B cell (primary cell): ENCODE data around the gene ERCC1. TPM values are rescaled to one million over a fixed set of nuclear protein-coding genes. Genes with fewer than 3 reads are reported as not detected.

ENCODE experiments used
- ATAC-seq: fragments of 200-7000 bp; cut with Tn5 transposase; one replicate; pipeline ENCODE4 v1.10.0; 2021; ENCODE audit warnings: low read depth, mild to moderate bottlenecking, moderate number of reproducible peaks, moderate library complexity
- CTCF ChIA-PET: fragments of 350-600 bp; sonication (Branson Sonifier 250); formaldehyde crosslinking; loops from one replicate; lab custom pipeline; 2021; ENCODE audit warnings: antibody characterized with exemption, inconsistent platforms; lab: Charles Lee
- POLR2A ChIA-PET: fragments of 350-600 bp; sonication (Branson Sonifier 250); formaldehyde crosslinking; loops from one replicate; lab custom pipeline; 2021; ENCODE audit warnings: antibody characterized with exemption; lab: Charles Lee
- DNase-seq: peaks from one replicate; pipeline ENCODE4 v3.0.0; 2013
- H2AFZ ChIP-seq: 2 replicates; pipeline ENCODE4 v1.6.1; 2012; ENCODE audit warnings: mild to moderate bottlenecking, low read depth, low read length; ENCODE audit not compliant: insufficient read depth, poor library complexity, severe bottlenecking
- H3K27ac ChIP-seq, 2 donors: 1 replicate in 1 of 2; 2 replicates in 1 of 2; pipeline ENCODE4 v1.5.1; 2012 to 2013; ENCODE audit warnings: low read length in 2 of 2, mild to moderate bottlenecking in 2 of 2, moderate library complexity in 1 of 2
- H3K27me3 ChIP-seq, 4 experiments: fragments of 200-600 bp in 1 of 4; sonication (generic) in 1 of 4; replicated peaks in 1 of 4; 1 replicate in 2 of 4; 2 replicates in 2 of 4; pipeline versions ENCODE4 v1.6.1 to v1.7.0; 2013 to 2016; ENCODE audit warnings: low read length in 3 of 4, mild to moderate bottlenecking in 2 of 4, mixed read lengths in 1 of 4, moderate library complexity in 1 of 4; ENCODE audit not compliant: insufficient read depth in 4 of 4, control insufficient read depth in 3 of 4; ENCODE audit errors: control extremely low read depth in 1 of 4
- H3K36me3 ChIP-seq, 2 experiments: replicated peaks in 1 of 2; 1 replicate in 1 of 2; 2 replicates in 1 of 2; pipeline versions ENCODE4 v1.6.1 to v1.7.1; 2013; ENCODE audit warnings: low read length in 1 of 2; ENCODE audit not compliant: insufficient read depth in 2 of 2, control insufficient read depth in 1 of 2; ENCODE audit errors: control extremely low read depth in 1 of 2, extremely low read depth in 1 of 2
- H3K4me1 ChIP-seq, 2 donors: fragments of 200-600 bp in 1 of 2; sonication (generic) in 1 of 2; 1 replicate in 1 of 2; 2 replicates in 1 of 2; pipeline versions ENCODE4 v1.5.1 to v1.6.1; 2013 to 2017; ENCODE audit warnings: low read length in 2 of 2; ENCODE audit not compliant: control insufficient read depth in 2 of 2, insufficient read depth in 2 of 2
- H3K4me2 ChIP-seq: replicated peaks from 2 replicates; pipeline ENCODE3; 2012; ENCODE audit warnings: mild to moderate bottlenecking, low read depth, low read length; ENCODE audit not compliant: poor library complexity, severe bottlenecking
- H3K4me3 ChIP-seq, 5 experiments: fragments of 200-600 bp in 1 of 5; sonication (generic) in 1 of 5; 1 replicate in 3 of 5; 2 replicates in 2 of 5; pipeline versions ENCODE4 v1.5.1 to v1.7.0; 2011 to 2016; ENCODE audit warnings: low read length in 4 of 5, mild to moderate bottlenecking in 4 of 5, low read depth in 2 of 5, control low read depth in 1 of 5, moderate library complexity in 1 of 5; ENCODE audit not compliant: insufficient read depth in 1 of 5; ENCODE audit errors: control extremely low read depth in 1 of 5, extremely low read depth in 1 of 5
- H3K79me2 ChIP-seq: fragments of 200-600 bp; sonication (generic); one replicate; pipeline ENCODE4 v1.6.0; 2016; ENCODE audit warnings: low read length; ENCODE audit not compliant: control insufficient read depth, insufficient read depth
- H3K9ac ChIP-seq: fragments of 200-600 bp; sonication (generic); 2 replicates; pipeline ENCODE4 v1.6.1; 2017; ENCODE audit warnings: mild to moderate bottlenecking, low read length, moderate library complexity
- H3K9me3 ChIP-seq, 3 donors: one replicate each; pipeline versions ENCODE4 v1.6.1 to v1.7.1; 2013; ENCODE audit warnings: low read length in 2 of 3; ENCODE audit not compliant: control insufficient read depth in 2 of 3, insufficient read depth in 1 of 3; ENCODE audit errors: control extremely low read depth in 1 of 3
- H4K20me1 ChIP-seq: 2 replicates; pipeline ENCODE4 v1.6.0; 2012; ENCODE audit warnings: mild to moderate bottlenecking, low read length; ENCODE audit not compliant: insufficient read depth, control insufficient read depth, poor library complexity, severe bottlenecking
- H3K27ac Mint-ChIP-seq: one replicate; pipeline ENCODE4 v1.8.0; 2021; ENCODE audit warnings: mixed read lengths
- H3K27me3 Mint-ChIP-seq: one replicate; pipeline ENCODE4 v1.8.0; 2021; ENCODE audit warnings: mixed read lengths
- H3K4me1 Mint-ChIP-seq: one replicate; pipeline ENCODE4 v1.8.0; 2021; ENCODE audit warnings: mixed read lengths
- H3K4me3 Mint-ChIP-seq: one replicate; pipeline ENCODE4 v1.8.0; 2021; ENCODE audit warnings: mixed read lengths
- H3K9me3 Mint-ChIP-seq: one replicate; pipeline ENCODE4 v1.8.0; 2022; ENCODE audit warnings: mixed read lengths; ENCODE audit not compliant: insufficient read depth
- EZH2 ChIP-seq: IDR thresholded peaks from 2 replicates; pipeline ENCODE4 v1.6.1; 2012; ENCODE audit warnings: borderline replicate concordance, low read depth, mild to moderate bottlenecking, moderate library complexity, low read length; ENCODE audit not compliant: insufficient read depth, poor library complexity, severe bottlenecking
- WGBS: methylation state at CpG from one replicate; pipeline ENCODE4 v1.1.5; 2013; ENCODE audit warnings: missing lambda C conversion rate; ENCODE audit not compliant: insufficient coverage; 5-methylcytosine and 5-hydroxymethylcytosine counted together
- intact Hi-C: fragments of 100-400 bp; cut with micrococcal nuclease; formaldehyde crosslinking; loops from one replicate; pipeline ENCODE4 v1.10.0; 2022
- polyA plus RNA-seq: library from polyadenylated mRNA; depleted of rRNA; stranded (reverse); fragments of >200 nt; gene quantifications from 2 replicates; pipeline ENCODE4 v1.2.3, GENCODE V29; 2012
- total RNA-seq, 2 donors: library from RNA; stranded (reverse); fragments of 120-200 nt in 1 of 2; gene quantifications; 1 replicate in 1 of 2; 2 replicates in 1 of 2; pipeline versions ENCODE4 v1.2.3 to v1.2.4, GENCODE V29; 2013 to 2022
- TF ChIP-seq, protein P1 (sequence below): fragments of 200-600 bp; IDR thresholded peaks from one replicate; pipeline ENCODE4 v1.8.0; 2022; ENCODE audit warnings: antibody characterized with exemption, mild to moderate bottlenecking

The ERCC1 gene
- total and polyA plus RNA-seq, 2 donors (not counting 1 experiment from before 2014, with no cell fraction given), result 75.7 to 81.9 TPM

DNA sequence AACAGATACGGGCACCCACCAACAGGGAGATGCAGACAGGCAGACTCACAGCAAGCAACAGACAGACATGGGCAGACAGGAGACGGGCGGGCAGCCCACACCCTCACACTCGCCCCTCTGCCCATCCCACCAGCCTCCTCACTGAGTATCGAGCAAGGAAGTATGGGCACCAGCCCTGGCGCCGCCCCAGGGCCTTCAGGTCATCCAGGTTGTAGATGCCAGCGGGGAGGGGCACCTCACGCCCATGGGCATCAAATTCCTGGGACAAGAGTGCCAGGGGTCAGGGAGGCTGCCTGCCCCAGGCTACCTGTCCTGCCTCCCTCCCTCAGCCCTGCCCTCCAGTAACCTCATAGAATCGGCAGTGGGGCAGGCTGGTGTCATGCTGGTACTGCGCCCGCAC lies 59.0 kb downstream of the ERCC1 start:
- H3K36me3 ChIP-seq, result peaks cover 0 to 18% of the 10 kb centered on the region in 2 experiments
- H3K4me1 ChIP-seq, result peaks cover under 1 to 3% of the 10 kb centered on the region in 2 donors
- peaks cover under 1% of the 10 kb centered on the region for H3K79me2 ChIP-seq
- no peak overlapping the region for H3K9ac ChIP-seq
- no peak for TF ChIP-seq EZH2
- TF ChIP-seq, protein P1, sequence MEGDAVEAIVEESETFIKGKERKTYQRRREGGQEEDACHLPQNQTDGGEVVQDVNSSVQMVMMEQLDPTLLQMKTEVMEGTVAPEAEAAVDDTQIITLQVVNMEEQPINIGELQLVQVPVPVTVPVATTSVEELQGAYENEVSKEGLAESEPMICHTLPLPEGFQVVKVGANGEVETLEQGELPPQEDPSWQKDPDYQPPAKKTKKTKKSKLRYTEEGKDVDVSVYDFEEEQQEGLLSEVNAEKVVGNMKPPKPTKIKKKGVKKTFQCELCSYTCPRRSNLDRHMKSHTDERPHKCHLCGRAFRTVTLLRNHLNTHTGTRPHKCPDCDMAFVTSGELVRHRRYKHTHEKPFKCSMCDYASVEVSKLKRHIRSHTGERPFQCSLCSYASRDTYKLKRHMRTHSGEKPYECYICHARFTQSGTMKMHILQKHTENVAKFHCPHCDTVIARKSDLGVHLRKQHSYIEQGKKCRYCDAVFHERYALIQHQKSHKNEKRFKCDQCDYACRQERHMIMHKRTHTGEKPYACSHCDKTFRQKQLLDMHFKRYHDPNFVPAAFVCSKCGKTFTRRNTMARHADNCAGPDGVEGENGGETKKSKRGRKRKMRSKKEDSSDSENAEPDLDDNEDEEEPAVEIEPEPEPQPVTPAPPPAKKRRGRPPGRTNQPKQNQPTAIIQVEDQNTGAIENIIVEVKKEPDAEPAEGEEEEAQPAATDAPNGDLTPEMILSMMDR, result no peak
- H3K4me3 ChIP-seq, result no peak overlapping the region
- WGBS, result 93% methylated on average over 11 of the region's 12 CpGs
- no peaks in the 10 kb centered on the region for H3K27me3 Mint-ChIP-seq
- DNase-seq (no peak), ATAC-seq (no peak)
- H3K4me1 Mint-ChIP-seq, result peaks cover 3% of the 10 kb centered on the region
- H3K4me2 ChIP-seq, result no peak overlapping the region
- CTCF ChIA-PET, result no interaction called here
- H3K9me3 Mint-ChIP-seq, result no peaks in the 10 kb centered on the region
- no peaks in the 10 kb centered on the region for H3K27me3 ChIP-seq
- H4K20me1 ChIP-seq, result no peaks in the 10 kb centered on the region
- no peaks in the 10 kb centered on the region for H3K9me3 ChIP-seq
- H2AFZ ChIP-seq, result no peak overlapping the region
- no peak overlapping the region for H3K27ac Mint-ChIP-seq
- POLR2A ChIA-PET, result no interaction called here
- H3K27ac ChIP-seq, result no peak overlapping the region
- intact Hi-C loops, result no loop called here
- H3K4me3 Mint-ChIP-seq, result no peak overlapping the region

DNA sequence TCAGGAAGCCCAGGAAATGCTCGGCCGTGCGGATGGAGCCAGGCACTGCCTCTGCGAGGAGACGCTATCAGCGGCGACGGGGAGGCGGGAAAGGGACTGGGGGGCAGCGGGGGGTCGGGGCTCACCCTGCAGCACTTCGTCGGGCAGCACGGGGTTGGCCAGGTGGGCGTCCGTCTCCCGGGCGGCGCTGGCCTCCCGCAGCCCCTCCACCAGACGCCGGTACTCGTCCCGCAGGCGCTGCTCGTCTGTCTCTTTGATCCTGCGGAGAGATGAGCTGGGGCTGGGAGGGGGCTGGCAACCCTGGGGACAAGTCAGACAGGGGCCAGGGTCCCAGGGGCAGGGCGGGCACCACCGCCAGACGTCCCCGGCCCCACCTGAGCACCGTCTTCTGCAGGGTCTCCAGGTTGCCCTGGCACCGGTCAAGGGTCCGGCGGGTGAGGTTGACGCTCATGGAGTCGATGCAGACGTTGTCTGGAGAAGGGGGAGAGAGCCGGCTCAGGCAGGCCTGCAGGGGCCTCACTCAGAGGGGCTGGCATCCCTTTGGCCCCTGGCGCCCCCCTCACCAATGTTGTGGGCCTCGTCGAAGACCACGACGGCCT lies 59.8 kb downstream of the ERCC1 start:
- H3K27me3 ChIP-seq, result no peaks in the 10 kb centered on the region
- no peak overlapping the region for H3K4me3 ChIP-seq
- no peak overlapping the region for H2AFZ ChIP-seq
- no peak overlapping the region for H3K4me3 Mint-ChIP-seq
- no peak overlapping the region for H3K27ac ChIP-seq
- no peak overlapping the region for H3K9ac ChIP-seq
- ChIA-PET CTCF (no interaction called here), POLR2A (no interaction called here)
- no peak overlapping the region for H3K27ac Mint-ChIP-seq
- intact Hi-C loops, result no loop called here
- no peaks in the 10 kb centered on the region for H3K4me1 ChIP-seq
- H3K79me2 ChIP-seq, result no peaks in the 10 kb centered on the region
- TF ChIP-seq, protein P1, result no peak
- H3K27me3 Mint-ChIP-seq, result no peaks in the 10 kb centered on the region
- DNase-seq, result no peak
- no peak overlapping the region for H3K4me2 ChIP-seq
- ATAC-seq, result no peak
- H4K20me1 ChIP-seq, result no peaks in the 10 kb centered on the region
- H3K9me3 Mint-ChIP-seq, result no peaks in the 10 kb centered on the region
- H3K9me3 ChIP-seq, result no peaks in the 10 kb centered on the region
- peaks cover 1% of the 10 kb centered on the region for H3K4me1 Mint-ChIP-seq
- 98% methylated on average over 39 of the region's 44 CpGs for WGBS
- H3K36me3 ChIP-seq, result peaks cover 0 to 18% of the 10 kb centered on the region in 2 experiments
